IMR-90 (cell line): ENCODE results near the gene GPC6. TPM values are rescaled to one million over a fixed set of nuclear protein-coding genes. Genes with fewer than 3 reads are reported as not detected.

Experiments
- ATAC-seq: fragments of 200-7000 bp; cut with Tn5 transposase; 2 replicates; pipeline ENCODE4 v1.9.1; 2020; ENCODE audit warnings: low read depth, mild to moderate bottlenecking, moderate library complexity
- BruUV-seq: library from RNA; stranded (reverse); fragments of 400-500 nt; replicated peaks from 2 replicates; lab custom pipeline; 2021; lab: Mats Ljungman, UMichigan
- CTCF ChIA-PET: fragments of 300-600 bp; formaldehyde crosslinking; extraction: SDS; loops from one replicate; lab custom pipeline; 2021; ENCODE audit warnings: antibody characterized with exemption; lab: Yijun Ruan, JAX
- POLR2A ChIA-PET: fragments of 300-600 bp; sonication (Branson Sonifier 250); formaldehyde crosslinking; loops from one replicate; lab custom pipeline; 2022; ENCODE audit warnings: antibody characterized with exemption; ENCODE audit not compliant: unreplicated experiment; lab: Charles Lee
- DNase-seq: peaks from one replicate; pipeline ENCODE4 v3.0.0; 2013
- H2AFZ ChIP-seq: replicated peaks from 2 replicates; pipeline ENCODE3; 2013; ENCODE audit warnings: low read length, mild to moderate bottlenecking; ENCODE audit not compliant: poor library complexity
- H2AK5ac ChIP-seq: 2 replicates; pipeline ENCODE4 v1.6.1; 2013; ENCODE audit warnings: low read depth, low read length, inconsistent platforms
- H2AK9ac ChIP-seq: replicated peaks from 2 replicates; pipeline ENCODE3; 2013; ENCODE audit warnings: mild to moderate bottlenecking, low read depth, low read length, moderate library complexity; ENCODE audit not compliant: poor library complexity
- H2BK120ac ChIP-seq: 2 replicates; pipeline ENCODE4 v1.6.1; 2013; ENCODE audit warnings: low read depth, low read length, inconsistent platforms
- H2BK15ac ChIP-seq: 3 replicates; pipeline ENCODE4 v1.6.1; 2013; ENCODE audit warnings: low read depth, low read length, inconsistent platforms
- H2BK20ac ChIP-seq: 2 replicates; pipeline ENCODE4 v1.6.1; 2013; ENCODE audit warnings: low read depth, mild to moderate bottlenecking, inconsistent platforms, low read length, moderate library complexity
- H2BK5ac ChIP-seq: 2 replicates; pipeline ENCODE4 v1.6.1; 2013; ENCODE audit warnings: mild to moderate bottlenecking, low read depth, low read length, inconsistent platforms; ENCODE audit not compliant: poor library complexity, severe bottlenecking
- H3K14ac ChIP-seq: replicated peaks from 2 replicates; pipeline ENCODE4 v1.6.1; 2013; ENCODE audit warnings: low read depth, low read length, inconsistent platforms
- H3K18ac ChIP-seq: 2 replicates; pipeline ENCODE4 v1.6.1; 2013; ENCODE audit warnings: low read depth, low read length, control low read depth
- H3K23ac ChIP-seq: 2 replicates; pipeline ENCODE4 v1.6.1; 2013; ENCODE audit warnings: low read depth, low read length, inconsistent platforms
- H3K27ac ChIP-seq: 2 replicates; pipeline ENCODE4 v1.5.1; 2013; ENCODE audit warnings: mild to moderate bottlenecking, control low read depth, low read length; ENCODE audit not compliant: insufficient read depth
- H3K27me3 ChIP-seq: 2 replicates; pipeline ENCODE4 v1.6.1; 2013; ENCODE audit warnings: low read length; ENCODE audit not compliant: control insufficient read depth, insufficient read depth
- H3K36me3 ChIP-seq: 2 replicates; pipeline ENCODE4 v1.6.1; 2013; ENCODE audit warnings: low read length, mixed read lengths; ENCODE audit not compliant: control insufficient read depth, insufficient read depth
- H3K4ac ChIP-seq: 2 replicates; pipeline ENCODE4 v1.6.1; 2013; ENCODE audit warnings: low read depth, low read length, inconsistent platforms
- H3K4me1 ChIP-seq: 2 replicates; pipeline ENCODE4 v1.6.1; 2013; ENCODE audit warnings: low read length, mixed read lengths; ENCODE audit not compliant: control insufficient read depth, insufficient read depth
- H3K4me2 ChIP-seq: 2 replicates; pipeline ENCODE4 v1.6.1; 2013; ENCODE audit warnings: low read depth, mild to moderate bottlenecking, control low read depth, low read length, moderate library complexity
- H3K4me3 ChIP-seq: 2 replicates; pipeline ENCODE4 v1.5.1; 2013; ENCODE audit warnings: low read depth, mild to moderate bottlenecking, control low read depth, low read length, moderate library complexity; ENCODE audit not compliant: insufficient read depth
- H3K56ac ChIP-seq: 2 replicates; pipeline ENCODE4 v1.6.1; 2013; ENCODE audit warnings: low read length, inconsistent platforms; ENCODE audit not compliant: insufficient read depth; ENCODE audit errors: extremely low read depth
- H3K79me1 ChIP-seq, 2 experiments: 2 replicates each; pipeline ENCODE4 v1.6.1; 2013; ENCODE audit warnings: low read length in 2 of 2, inconsistent platforms in 1 of 2, low read depth in 1 of 2
- H3K9ac ChIP-seq: 2 replicates; pipeline ENCODE4 v1.6.1; 2013; ENCODE audit warnings: low read depth, low read length, control low read depth
- H3K9me1 ChIP-seq: 2 replicates; pipeline ENCODE4 v1.6.1; 2013; ENCODE audit warnings: low read length, inconsistent platforms; ENCODE audit not compliant: insufficient read depth
- H3K9me3 ChIP-seq: 2 replicates; pipeline ENCODE4 v1.6.1; 2013; ENCODE audit warnings: low read length; ENCODE audit not compliant: control insufficient read depth, insufficient read depth
- H4K20me1 ChIP-seq: 2 replicates; pipeline ENCODE4 v1.6.1; 2013; ENCODE audit warnings: low read length, inconsistent platforms; ENCODE audit not compliant: insufficient read depth
- H4K5ac ChIP-seq: 2 replicates; pipeline ENCODE4 v1.6.1; 2013; ENCODE audit warnings: mild to moderate bottlenecking, low read depth, low read length, control low read depth
- H4K8ac ChIP-seq, 2 experiments: 2 replicates each; pipeline ENCODE4 v1.6.1; 2013; ENCODE audit warnings: low read depth in 2 of 2, low read length in 2 of 2, control low read depth in 1 of 2, inconsistent platforms in 1 of 2
- H4K91ac ChIP-seq: 2 replicates; pipeline ENCODE4 v1.6.1; 2013; ENCODE audit warnings: low read depth, low read length, inconsistent platforms; ENCODE audit not compliant: insufficient read depth
- BHLHE40 ChIP-seq: fragments of 150-350 bp; IDR thresholded peaks from 2 replicates; pipeline ENCODE4 v1.6.1; 2016; ENCODE audit warnings: mild to moderate bottlenecking, low read depth, low read length
- CEBPB ChIP-seq: IDR thresholded peaks from 2 replicates; pipeline ENCODE4 v1.6.1; 2012; ENCODE audit warnings: low read depth, low read length, improper control_type of control experiment
- CHD1 ChIP-seq: IDR thresholded peaks from 2 replicates; pipeline ENCODE4 v1.6.1; 2012; ENCODE audit warnings: low read depth, low read length, improper control_type of control experiment
- FOS ChIP-seq: fragments of 150-350 bp; IDR thresholded peaks from 2 replicates; pipeline ENCODE4 v1.6.1; 2016; ENCODE audit warnings: low read depth, low read length
- MAFK ChIP-seq: IDR thresholded peaks from 2 replicates; pipeline ENCODE4 v1.6.1; 2012; ENCODE audit warnings: low read depth, low read length, improper control_type of control experiment
- MAZ ChIP-seq: IDR thresholded peaks from 2 replicates; pipeline ENCODE4 v1.6.1; 2012; ENCODE audit warnings: low read depth, mild to moderate bottlenecking, low read length, improper control_type of control experiment, moderate library complexity, borderline replicate concordance
- MXI1 ChIP-seq: IDR thresholded peaks from 2 replicates; pipeline ENCODE4 v1.6.1; 2012; ENCODE audit warnings: low read depth, mild to moderate bottlenecking, low read length, moderate library complexity, borderline replicate concordance
- NFE2L2 ChIP-seq: fragments of 150-350 bp; IDR thresholded peaks from 2 replicates; pipeline ENCODE4 v1.6.1; 2016; ENCODE audit warnings: low read depth, mild to moderate bottlenecking, low read length
- POLR2A ChIP-seq: IDR thresholded peaks from 2 replicates; pipeline ENCODE4 v1.6.1; 2012; ENCODE audit warnings: mild to moderate bottlenecking, low read depth, low read length
- RCOR1 ChIP-seq: IDR thresholded peaks from 2 replicates; pipeline ENCODE4 v1.6.1; 2012; ENCODE audit warnings: mild to moderate bottlenecking, low read length, improper control_type of control experiment; ENCODE audit not compliant: insufficient replicate concordance
- RFX5 ChIP-seq: IDR thresholded peaks from 2 replicates; pipeline ENCODE4 v1.8.0; 2012; ENCODE audit warnings: low read depth, mild to moderate bottlenecking, low read length, moderate library complexity
- SMC3 ChIP-seq: fragments of 150-350 bp; IDR thresholded peaks from 2 replicates; pipeline ENCODE4 v1.6.1; 2016; ENCODE audit warnings: low read depth, mild to moderate bottlenecking, antibody characterized with exemption, low read length, moderate library complexity
- WGBS, 2 experiments: methylation state at CpG; one replicate each; pipeline versions ENCODE4 v1.1.5 to v1.1.7; 2013; ENCODE audit warnings: missing lambda C conversion rate in 2 of 2; ENCODE audit not compliant: insufficient read length in 1 of 2; ENCODE audit errors: extremely low coverage in 2 of 2; 5-methylcytosine and 5-hydroxymethylcytosine counted together
- dilution Hi-C: fragments of 300-500 bp; cut with HindIII; formaldehyde crosslinking; loops from one replicate; pipeline ENCODE4 v1.14.3; 2018; ENCODE audit warnings: low sequenced_read_pairs; ENCODE audit not compliant: unreplicated experiment
- in situ Hi-C: fragments of 300-500 bp; cut with MboI; formaldehyde crosslinking; loops from 3 replicates; pipeline ENCODE4 v1.14.3; 2019; ENCODE audit warnings: low sequenced_read_pairs, inconsistent platforms, mixed read lengths
- intact Hi-C: fragments of 100-400 bp; cut with micrococcal nuclease; formaldehyde crosslinking; loops from 2 replicates; pipeline ENCODE4 v1.10.0; 2022
- polyA plus RNA-seq, 3 experiments: library from polyadenylated mRNA; depleted of rRNA; stranded (reverse); fragments of >200 nt; gene quantifications; 2 replicates each; pipeline ENCODE4 v1.2.3, GENCODE V29; 2012; ENCODE audit warnings: low replicate concordance in 1 of 3
- total RNA-seq: library from RNA; depleted of rRNA; stranded (reverse); fragments of >200 nt; gene quantifications from 2 replicates; pipeline ENCODE4 v1.2.3, GENCODE V29; 2012
- TF ChIP-seq, protein P1 (sequence below): fragments of 150-350 bp; IDR thresholded peaks from 2 replicates; pipeline ENCODE4 v1.6.1; 2016; ENCODE audit warnings: low read depth, mild to moderate bottlenecking, low read length, moderate library complexity, borderline replicate concordance
- TF ChIP-seq, protein P2 (sequence below): fragments of 150-350 bp; IDR thresholded peaks from 2 replicates; pipeline ENCODE4 v1.6.1; 2017; ENCODE audit warnings: mild to moderate bottlenecking, antibody characterized with exemption, low read length, low read depth
- TF ChIP-seq, protein P3 (sequence below): conservative IDR thresholded peaks from 2 replicates; pipeline ENCODE4 v1.5.1; 2012; ENCODE audit warnings: mild to moderate bottlenecking, low read depth, low read length, improper control_type of control experiment

The GPC6 gene
- total and polyA plus RNA-seq, 2 of the 4 experiments (the other 2 are of a cell fraction) = 14.9 to 39.4 TPM

DNA sequence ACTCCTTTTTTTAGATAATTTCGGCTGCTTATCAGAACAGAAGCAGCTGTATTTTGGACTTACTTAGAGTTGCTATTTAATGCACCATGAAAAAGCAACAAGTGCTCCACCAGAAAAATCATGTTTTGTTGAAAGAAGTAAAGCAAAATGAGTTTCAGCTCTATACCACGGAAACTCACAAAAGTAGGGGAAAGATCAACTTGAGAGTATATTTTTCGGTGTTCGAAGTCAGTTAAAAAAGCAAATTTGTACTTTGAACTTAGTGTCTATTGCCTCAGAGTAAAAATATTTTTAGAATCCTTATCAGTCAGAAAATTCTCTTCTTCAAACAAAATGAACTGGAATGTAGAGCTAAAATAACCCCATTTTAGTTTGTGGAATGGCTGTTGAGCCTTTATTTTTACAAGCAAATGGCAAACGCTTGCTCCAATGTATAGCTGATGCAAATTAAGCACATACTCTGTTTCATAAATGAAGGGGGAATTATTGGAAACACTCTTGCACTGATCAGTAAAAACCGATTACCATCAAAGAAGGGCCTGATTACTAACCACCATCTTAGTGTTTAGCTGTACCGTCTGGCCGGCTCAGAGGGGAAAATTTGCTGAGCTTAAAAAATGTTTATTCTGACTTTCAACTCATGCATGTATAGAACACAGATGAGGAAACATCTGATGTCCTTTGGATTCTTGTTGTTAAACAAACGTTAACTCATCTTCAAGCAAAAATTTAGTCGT, 540.7 kb downstream of the GPC6 start:
- H2AK5ac ChIP-seq = no peak overlapping the region
- H4K91ac ChIP-seq = no peak overlapping the region
- no peak overlapping the region for H3K23ac ChIP-seq
- H3K79me1 ChIP-seq = no peaks in the 10 kb centered on the region
- intact Hi-C loops = loop anchor here (10.0 kb wide), 1 partner anchor 923 kb away; no protein-coding TSS in a partner anchor
- H3K18ac ChIP-seq = peak overlapping the region; percentile 53; the same call in 1 of the 2 replicates
- H4K5ac ChIP-seq = no peak overlapping the region
- no peak overlapping the region for H3K9ac ChIP-seq
- in situ Hi-C loops = no loop called here
- ATAC-seq = peak; percentile 54
- ChIA-PET POLR2A (interaction anchor here (0.6 kb wide), 1 partner anchor 1087 kb away, joined by 3 read pairs; no protein-coding TSS in a partner anchor), CTCF (no interaction called here)
- H2AK9ac ChIP-seq = no peak overlapping the region
- H3K4me3 ChIP-seq = no peak overlapping the region
- peak; percentile 42 for DNase-seq
- H3K27me3 ChIP-seq = no peaks in the 10 kb centered on the region
- peaks cover 7% of the 10 kb centered on the region for H3K4me1 ChIP-seq
- dilution Hi-C loops = no loop called here
- H3K9me1 ChIP-seq = no peaks in the 10 kb centered on the region
- no peak overlapping the region for H2BK5ac ChIP-seq
- no peak overlapping the region for H3K27ac ChIP-seq
- no peaks in the 10 kb centered on the region for H3K9me3 ChIP-seq
- no peak overlapping the region; a peak in 1 of 4 replicates for H4K8ac ChIP-seq
- no TSS peak for BruUV-seq
- no CpG with 5 or more reads among the region's 10 CpGs for WGBS, 2 experiments
- no peaks in the 10 kb centered on the region for H4K20me1 ChIP-seq
- no peak overlapping the region for H2BK120ac ChIP-seq
- no peak overlapping the region for H3K56ac ChIP-seq
- peak overlapping the region; percentile 27; the same call in 1 of the 2 replicates for H3K4me2 ChIP-seq
- no peak overlapping the region for H2BK15ac ChIP-seq
- H2BK20ac ChIP-seq = no peak overlapping the region
- no peak overlapping the region for H3K4ac ChIP-seq
- H3K14ac ChIP-seq = no peak overlapping the region
- H2AFZ ChIP-seq = no peak overlapping the region
- H3K36me3 ChIP-seq = no peaks in the 10 kb centered on the region
- no peak for TF ChIP-seq RCOR1
- TF ChIP-seq BHLHE40 = no peak
- TF ChIP-seq MXI1 = no peak
- no peak for TF ChIP-seq CEBPB
- no peak for TF ChIP-seq FOS
- TF ChIP-seq NFE2L2 = no peak
- TF ChIP-seq, protein P1, sequence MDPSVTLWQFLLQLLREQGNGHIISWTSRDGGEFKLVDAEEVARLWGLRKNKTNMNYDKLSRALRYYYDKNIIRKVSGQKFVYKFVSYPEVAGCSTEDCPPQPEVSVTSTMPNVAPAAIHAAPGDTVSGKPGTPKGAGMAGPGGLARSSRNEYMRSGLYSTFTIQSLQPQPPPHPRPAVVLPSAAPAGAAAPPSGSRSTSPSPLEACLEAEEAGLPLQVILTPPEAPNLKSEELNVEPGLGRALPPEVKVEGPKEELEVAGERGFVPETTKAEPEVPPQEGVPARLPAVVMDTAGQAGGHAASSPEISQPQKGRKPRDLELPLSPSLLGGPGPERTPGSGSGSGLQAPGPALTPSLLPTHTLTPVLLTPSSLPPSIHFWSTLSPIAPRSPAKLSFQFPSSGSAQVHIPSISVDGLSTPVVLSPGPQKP = no peak
- TF ChIP-seq MAFK = no peak
- no peak for TF ChIP-seq MAZ
- no peak for TF ChIP-seq CHD1
- no peak for TF ChIP-seq POLR2A
- TF ChIP-seq, protein P2, sequence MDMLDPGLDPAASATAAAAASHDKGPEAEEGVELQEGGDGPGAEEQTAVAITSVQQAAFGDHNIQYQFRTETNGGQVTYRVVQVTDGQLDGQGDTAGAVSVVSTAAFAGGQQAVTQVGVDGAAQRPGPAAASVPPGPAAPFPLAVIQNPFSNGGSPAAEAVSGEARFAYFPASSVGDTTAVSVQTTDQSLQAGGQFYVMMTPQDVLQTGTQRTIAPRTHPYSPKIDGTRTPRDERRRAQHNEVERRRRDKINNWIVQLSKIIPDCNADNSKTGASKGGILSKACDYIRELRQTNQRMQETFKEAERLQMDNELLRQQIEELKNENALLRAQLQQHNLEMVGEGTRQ = no peak
- no peak for TF ChIP-seq SMC3
- TF ChIP-seq RFX5 = no peak
- TF ChIP-seq, protein P3, sequence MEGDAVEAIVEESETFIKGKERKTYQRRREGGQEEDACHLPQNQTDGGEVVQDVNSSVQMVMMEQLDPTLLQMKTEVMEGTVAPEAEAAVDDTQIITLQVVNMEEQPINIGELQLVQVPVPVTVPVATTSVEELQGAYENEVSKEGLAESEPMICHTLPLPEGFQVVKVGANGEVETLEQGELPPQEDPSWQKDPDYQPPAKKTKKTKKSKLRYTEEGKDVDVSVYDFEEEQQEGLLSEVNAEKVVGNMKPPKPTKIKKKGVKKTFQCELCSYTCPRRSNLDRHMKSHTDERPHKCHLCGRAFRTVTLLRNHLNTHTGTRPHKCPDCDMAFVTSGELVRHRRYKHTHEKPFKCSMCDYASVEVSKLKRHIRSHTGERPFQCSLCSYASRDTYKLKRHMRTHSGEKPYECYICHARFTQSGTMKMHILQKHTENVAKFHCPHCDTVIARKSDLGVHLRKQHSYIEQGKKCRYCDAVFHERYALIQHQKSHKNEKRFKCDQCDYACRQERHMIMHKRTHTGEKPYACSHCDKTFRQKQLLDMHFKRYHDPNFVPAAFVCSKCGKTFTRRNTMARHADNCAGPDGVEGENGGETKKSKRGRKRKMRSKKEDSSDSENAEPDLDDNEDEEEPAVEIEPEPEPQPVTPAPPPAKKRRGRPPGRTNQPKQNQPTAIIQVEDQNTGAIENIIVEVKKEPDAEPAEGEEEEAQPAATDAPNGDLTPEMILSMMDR = no peak
